ENCODE measurements around the gene ARMC8. TPM values are rescaled to one million over a fixed set of nuclear protein-coding genes. Genes with fewer than 3 reads are reported as not detected.

The ARMC8 gene
- total RNA-seq, 1 experiment from 2014 or later = 63.6 TPM

- Histone ChIP-seq H3K23ac (ENCODE audit: insufficient read length, low read depth, low read length) (no peak overlapping the region), H2BK120ac (ENCODE audit: low read depth, low read length, poor library complexity, severe bottlenecking) (no peak overlapping the region), H3T11ph (ENCODE audit: low read length) (no peak overlapping the region), H3K4me2 (ENCODE audit: insufficient read depth, insufficient read length, low read length) (no peak overlapping the region), H3K9me3 (ENCODE audit: control insufficient read depth, low read depth, low read length) (no peaks in the 10 kb centered on the region), H3K23me2 (ENCODE audit: insufficient read length, low read depth, low read length, poor library complexity, severe bottlenecking) (no peaks in the 10 kb centered on the region), H3K14ac (ENCODE audit: insufficient read depth, low read length) (no peak overlapping the region), H4K91ac (ENCODE audit: insufficient read length, low read depth, low read length) (no peak overlapping the region), H2AK5ac (ENCODE audit: insufficient read length, low read length) (no peak overlapping the region), H4K5ac (ENCODE audit: insufficient read length, low read depth, low read length) (no peak overlapping the region), H3K79me2 (ENCODE audit: insufficient read depth, low read length) (peaks cover 23% of the 10 kb centered on the region; the same call in 1 of the 2 replicates), H3K9ac (ENCODE audit: extremely low read depth, insufficient read length, low read length) (no peak overlapping the region), H3K27me3 (ENCODE audit: insufficient read depth, low read length) (no peaks in the 10 kb centered on the region), H4K8ac (replicated peaks; ENCODE audit: insufficient read length, low read depth, low read length) (no peak overlapping the region), H2BK5ac (ENCODE audit: insufficient read length, low read length) (no peak overlapping the region), H2BK15ac (ENCODE audit: low read depth, low read length) (no peak overlapping the region), H3K18ac (ENCODE audit: insufficient read length, low read depth, low read length) (no peak overlapping the region), H4K20me1 (ENCODE audit: control insufficient read depth, insufficient read depth, insufficient read length) (peaks cover 2% of the 10 kb centered on the region), H3K4me1 (ENCODE audit: insufficient read depth, low read length) (no peaks in the 10 kb centered on the region), H3K27ac (ENCODE audit: insufficient read length, low read depth, low read length) (no peak overlapping the region), H3K79me1 (ENCODE audit: insufficient read depth, low read depth, low read length, poor library complexity, severe bottlenecking) (no peaks in the 10 kb centered on the region), H2BK20ac (ENCODE audit: low read depth, low read length, poor library complexity, severe bottlenecking) (no peak overlapping the region), H2AFZ (ENCODE audit: low read length) (no peak overlapping the region), H3K56ac (ENCODE audit: insufficient read length, low read depth, low read length) (no peak overlapping the region), H2BK12ac (ENCODE audit: insufficient read length, low read depth, low read length) (no peak overlapping the region), H3K4ac (ENCODE audit: low read depth, low read length) (no peak overlapping the region)
- no peak for DNase-seq
- WGBS (ENCODE audit: extremely low coverage, insufficient read length, low lambda C conversion rate) = no CpG with 5 or more reads among the region's 2 CpGs
- TF ChIP-seq, protein P1, sequence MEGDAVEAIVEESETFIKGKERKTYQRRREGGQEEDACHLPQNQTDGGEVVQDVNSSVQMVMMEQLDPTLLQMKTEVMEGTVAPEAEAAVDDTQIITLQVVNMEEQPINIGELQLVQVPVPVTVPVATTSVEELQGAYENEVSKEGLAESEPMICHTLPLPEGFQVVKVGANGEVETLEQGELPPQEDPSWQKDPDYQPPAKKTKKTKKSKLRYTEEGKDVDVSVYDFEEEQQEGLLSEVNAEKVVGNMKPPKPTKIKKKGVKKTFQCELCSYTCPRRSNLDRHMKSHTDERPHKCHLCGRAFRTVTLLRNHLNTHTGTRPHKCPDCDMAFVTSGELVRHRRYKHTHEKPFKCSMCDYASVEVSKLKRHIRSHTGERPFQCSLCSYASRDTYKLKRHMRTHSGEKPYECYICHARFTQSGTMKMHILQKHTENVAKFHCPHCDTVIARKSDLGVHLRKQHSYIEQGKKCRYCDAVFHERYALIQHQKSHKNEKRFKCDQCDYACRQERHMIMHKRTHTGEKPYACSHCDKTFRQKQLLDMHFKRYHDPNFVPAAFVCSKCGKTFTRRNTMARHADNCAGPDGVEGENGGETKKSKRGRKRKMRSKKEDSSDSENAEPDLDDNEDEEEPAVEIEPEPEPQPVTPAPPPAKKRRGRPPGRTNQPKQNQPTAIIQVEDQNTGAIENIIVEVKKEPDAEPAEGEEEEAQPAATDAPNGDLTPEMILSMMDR (conservative IDR thresholded peaks at IDR 0.05) = no peak
- H3K27ac Mint-ChIP-seq = no peak overlapping the region
- H3K4me1 Mint-ChIP-seq = no peaks in the 10 kb centered on the region
- H3K4me3 Mint-ChIP-seq = no peak overlapping the region
- peaks cover 11 to 31% (median 27%) of the 10 kb centered on the region in 3 experiments; a peak in 6 of 7 replicates for H3K36me3 Mint-ChIP-seq (ENCODE audit: insufficient read depth in 1 of 3, low read depth in 3 of 3)
- H3K27me3 Mint-ChIP-seq (ENCODE audit: low read depth) = no peaks in the 10 kb centered on the region
- no peaks in the 10 kb centered on the region; a peak in 1 of 5 replicates for H3K9me3 Mint-ChIP-seq
Observed at GRCh38 chr3:138195481-138195880, 8.4 kb downstream of the ARMC8 start.

Data from H9 (cell line).